HG03025 (cell line): Measurements from ENCODE around the gene TAOK3.
"Not testable (repeated sequence)": the region's sequence is repeated elsewhere in the genome, so short reads cannot be mapped to it uniquely, and the experiment has no call there.

Source experiments
- ATAC-seq: cut with Tn5 transposase; IDR thresholded peaks from one replicate; pipeline ENCODE4 v1.9.1; 2021; ENCODE audit warnings: mild to moderate bottlenecking, moderate library complexity; ENCODE audit not compliant: unreplicated experiment, low FRiP score

Gene TAOK3

DNA sequence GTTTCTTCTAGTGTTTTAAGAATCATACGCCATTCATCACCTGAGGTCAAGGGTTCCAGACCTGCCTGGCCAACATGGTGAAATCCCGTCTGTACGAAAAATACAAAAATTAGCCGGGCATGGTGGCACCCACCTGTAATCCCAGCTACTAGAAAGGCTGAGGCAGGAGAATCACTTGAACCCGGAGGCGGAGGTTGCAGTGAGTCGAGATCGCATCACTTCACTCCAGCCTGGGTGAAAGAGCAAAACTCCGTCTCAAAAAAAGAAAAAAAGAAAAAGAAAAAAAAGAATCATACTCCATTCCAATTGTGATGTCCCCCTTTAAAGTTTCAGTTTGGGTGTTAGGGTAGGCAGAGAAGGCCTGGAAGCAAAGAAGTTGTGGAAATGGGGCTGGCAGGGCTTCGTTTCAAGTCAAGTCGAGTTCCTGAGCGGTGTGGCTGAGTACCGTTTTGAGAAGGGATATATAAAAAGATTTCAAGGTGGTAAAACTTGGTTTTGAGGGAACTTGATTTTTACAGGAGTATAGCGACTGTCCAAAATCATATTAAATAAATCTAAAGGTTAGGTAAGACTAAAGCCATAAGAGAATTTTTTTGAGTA, 1.5 kb upstream of the TAOK3 start:
- no peak for ATAC-seq

DNA sequence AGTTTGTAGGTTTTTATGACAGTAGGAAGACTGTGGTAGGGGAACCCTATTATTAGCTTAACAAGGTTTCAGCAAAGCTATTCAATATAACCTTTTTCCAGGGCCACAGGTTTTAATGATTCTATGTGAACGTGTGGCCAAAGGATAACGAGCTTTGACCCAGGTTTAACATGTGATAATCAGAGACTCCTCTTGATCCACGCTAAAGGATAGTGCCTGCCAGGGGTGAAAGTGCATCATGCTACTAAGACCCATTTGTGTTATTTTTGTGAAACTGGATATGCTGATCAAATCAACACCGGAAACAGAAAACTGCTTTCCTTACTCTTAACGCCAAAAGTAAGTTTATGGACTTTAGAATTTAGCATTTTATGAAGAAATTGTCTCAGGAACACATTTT, 909 bp upstream of the TAOK3 start:
- ATAC-seq: no peak

- ATAC-seq: no peak
These were observed 1.1 kb downstream of the TAOK3 start for GRCh38 chr12:118371321-118372282.

DNA sequence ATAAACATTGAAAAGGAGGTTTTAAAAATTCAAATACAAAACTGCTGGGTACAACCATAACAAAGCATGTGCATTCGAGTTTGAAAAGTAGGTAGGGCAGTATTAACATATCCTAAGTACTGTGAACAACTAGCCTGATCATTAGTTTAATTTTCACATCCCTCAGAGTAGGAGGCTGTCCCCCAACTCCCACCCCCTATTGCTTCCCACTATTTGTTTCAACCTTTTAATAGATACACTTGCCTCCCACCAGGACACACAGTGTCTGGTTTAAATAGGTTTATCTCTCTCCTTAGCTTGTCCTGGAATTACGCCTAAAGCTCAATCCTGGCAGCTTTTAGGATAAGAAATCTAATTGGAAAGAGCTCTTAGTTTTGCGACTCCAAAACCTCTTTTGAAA, 2.1 kb downstream of the TAOK3 start:
- ATAC-seq: no peak

DNA sequence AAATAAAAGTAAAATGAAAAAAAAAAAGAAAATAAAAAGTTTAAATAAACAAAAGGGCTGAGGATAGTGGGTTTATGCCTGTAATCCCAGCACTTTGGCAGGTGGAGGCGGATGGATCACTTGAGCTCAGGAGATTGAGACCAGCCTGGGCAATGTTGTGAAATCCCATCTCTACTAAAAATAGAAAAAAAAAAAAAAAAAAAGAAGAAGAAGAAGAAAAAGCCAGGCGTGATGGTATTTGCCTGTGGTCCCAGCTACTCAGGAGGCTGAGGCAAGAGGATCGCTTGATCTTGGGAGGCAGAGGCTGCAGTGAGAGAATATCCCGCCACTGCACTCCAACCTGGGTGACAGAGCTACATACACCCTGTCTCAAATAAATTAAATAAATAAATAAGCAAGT, 3.9 kb downstream of the TAOK3 start:
- ATAC-seq: no peak

- no peak for ATAC-seq
These were observed 10.8 kb downstream of the TAOK3 start for GRCh38 chr12:118361889-118362288.

- ATAC-seq: no peak
These were observed 11.7 kb downstream of the TAOK3 start for GRCh38 chr12:118361092-118361404.

DNA sequence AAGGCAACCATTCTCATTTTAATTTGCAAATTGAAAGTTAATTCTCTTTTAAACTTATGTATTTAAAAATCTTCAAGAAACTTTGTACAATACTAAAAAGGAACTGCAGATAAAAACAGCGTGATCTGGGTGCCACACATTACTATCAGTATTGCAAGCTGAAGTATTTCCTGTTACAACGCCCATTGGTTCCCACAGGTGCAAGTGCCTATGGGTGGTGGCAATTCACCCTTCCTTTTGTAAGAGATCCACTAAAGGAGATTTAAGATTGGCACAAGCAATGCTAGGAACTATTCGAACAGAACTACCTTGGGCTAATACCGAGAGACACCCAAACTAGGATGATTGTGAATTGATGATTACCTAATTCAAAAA, 13.2 kb downstream of the TAOK3 start:
- no peak for ATAC-seq

- no peak for ATAC-seq
These were observed 13.8 kb downstream of the TAOK3 start for GRCh38 chr12:118358612-118359540.

GRCh38 chr12:118358008-118358359, 14.7 kb downstream of the TAOK3 start:
- no peak for ATAC-seq

- no peak for ATAC-seq
These were observed 15.3 kb downstream of the TAOK3 start for GRCh38 chr12:118357257-118358007.

DNA sequence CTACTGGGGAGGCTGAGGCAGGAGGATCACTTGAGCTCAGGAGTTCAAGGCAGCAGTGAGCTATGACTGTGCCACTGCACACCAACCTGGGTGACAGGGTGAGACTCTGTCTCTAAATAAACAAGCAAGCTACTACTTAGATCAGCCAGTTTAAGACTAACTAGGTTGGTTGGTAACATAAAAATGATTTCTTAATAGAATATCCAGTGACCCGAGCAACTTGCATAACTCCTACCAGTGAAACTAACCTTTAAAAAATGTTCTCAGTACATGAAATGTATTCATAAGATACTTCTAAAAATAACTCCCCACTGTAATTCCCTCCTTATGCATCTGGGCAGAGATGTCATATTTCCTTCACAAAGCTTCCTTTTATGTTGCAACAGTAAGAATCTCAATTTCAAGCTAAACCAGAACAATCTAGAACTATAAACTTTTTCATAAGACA, 15.9 kb downstream of the TAOK3 start:
- ATAC-seq: no peak

GRCh38 chr12:118355843-118356242, 16.9 kb downstream of the TAOK3 start:
- no peak for ATAC-seq

DNA sequence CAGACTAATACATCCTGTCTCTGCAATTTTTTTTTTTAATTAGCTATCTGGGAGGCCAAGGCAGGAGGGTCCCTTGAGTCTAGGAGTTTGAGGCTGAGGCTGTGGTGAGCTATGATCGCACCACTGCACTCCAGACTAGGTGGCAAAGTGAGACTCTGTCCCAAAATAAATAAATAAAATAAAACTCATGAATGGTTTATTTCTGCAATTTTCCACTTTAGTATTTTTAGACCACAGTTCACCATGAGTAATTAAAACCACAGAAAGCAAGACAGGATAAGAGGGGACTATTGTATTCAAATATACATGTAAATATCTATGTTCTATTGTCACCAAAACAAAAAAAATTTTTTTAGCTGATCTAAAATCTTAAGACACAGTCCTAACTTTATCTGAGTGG, 17.8 kb downstream of the TAOK3 start:
- no peak for ATAC-seq

DNA sequence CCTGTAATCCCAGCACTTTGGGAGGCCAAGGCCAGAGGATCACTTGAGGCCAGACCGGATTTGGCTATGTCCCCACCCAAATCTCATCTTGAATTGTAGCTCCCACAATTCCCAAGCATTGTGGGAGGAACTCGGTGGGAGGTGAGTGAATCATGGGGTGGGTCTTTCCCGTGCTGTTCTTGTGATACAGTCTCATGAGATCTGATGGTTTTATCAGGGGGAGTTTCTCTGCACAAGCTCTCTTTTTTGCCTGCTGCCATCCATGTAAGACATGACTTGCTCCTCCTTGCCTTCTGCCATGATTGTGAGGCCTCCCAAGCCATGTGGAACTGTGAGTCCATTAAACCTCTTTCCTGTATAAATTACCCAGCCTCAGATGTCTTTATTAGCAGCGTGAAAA, 18.2 kb downstream of the TAOK3 start:
- not testable (repeated sequence) for ATAC-seq

- no peak for ATAC-seq
These were observed 19.0 kb downstream of the TAOK3 start for GRCh38 chr12:118353721-118354120.

DNA sequence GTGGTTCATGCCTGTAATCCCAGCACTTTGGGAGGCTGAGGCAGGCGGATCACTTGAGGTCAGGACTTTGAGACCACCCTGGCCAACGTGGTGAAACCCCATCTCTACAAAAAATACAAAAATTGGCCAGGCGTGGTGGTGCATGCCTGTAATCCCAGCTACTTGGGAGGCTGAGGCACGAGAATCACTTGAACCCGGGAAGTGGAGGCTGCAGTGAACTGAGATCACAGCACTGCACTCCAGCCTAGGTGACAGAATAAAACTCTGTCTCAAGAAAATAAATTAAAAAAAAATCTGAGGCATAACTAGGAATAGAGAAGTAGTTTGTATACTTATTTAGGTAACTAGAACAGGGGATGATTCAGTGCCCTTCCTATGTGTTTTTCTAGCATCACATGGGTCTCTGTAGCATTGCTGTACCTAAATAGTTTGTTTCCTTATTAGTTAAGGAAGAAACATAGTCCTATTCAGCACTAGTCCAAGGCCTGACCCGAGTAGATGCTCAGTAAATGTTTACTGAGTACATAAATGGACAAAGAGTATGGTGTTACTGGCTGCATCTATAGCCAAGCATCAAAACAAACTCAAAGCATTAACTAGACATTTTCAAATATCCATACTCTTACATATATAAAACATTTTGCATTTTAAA, 21.7 kb downstream of the TAOK3 start:
- ATAC-seq: no peak

DNA sequence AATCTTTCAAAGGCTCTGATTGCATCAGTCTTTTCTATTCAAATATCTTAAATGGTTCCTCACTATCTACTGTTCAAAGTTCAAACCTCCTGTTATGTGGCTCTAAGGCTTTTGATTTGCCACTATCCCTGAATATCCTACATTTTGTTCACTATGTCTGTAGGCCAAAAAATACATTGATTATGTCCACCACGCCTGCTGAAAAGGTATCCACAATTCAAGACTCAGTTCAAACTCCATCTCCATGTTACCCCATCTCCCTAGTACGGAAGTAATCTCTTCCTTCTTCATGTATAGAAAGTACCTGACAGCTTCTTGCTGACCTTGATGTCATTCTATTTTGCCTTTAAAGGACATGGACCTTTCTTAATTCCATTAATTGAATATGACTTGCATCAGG, 24.8 kb downstream of the TAOK3 start:
- ATAC-seq: no peak

- no peak for ATAC-seq
These were observed 25.8 kb downstream of the TAOK3 start for GRCh38 chr12:118346895-118347294.

- ATAC-seq: no peak
These were observed 27.4 kb downstream of the TAOK3 start for GRCh38 chr12:118345355-118345754.
